Mucosa of gallbladder (tissue), 1 donor: ENCODE measurements around the gene TSC2. TPM values are rescaled to one million over a fixed set of nuclear protein-coding genes. Genes with fewer than 3 reads are reported as not detected.
"Not testable (repeated sequence)": the region's sequence is repeated elsewhere in the genome, so short reads cannot be mapped to it uniquely, and the experiment has no call there.

Experiments
- DNase-seq: peaks from one replicate; pipeline ENCODE4 v3.0.0-alpha.2; 2020; ENCODE audit warnings: low spot score
- total RNA-seq: library from RNA; stranded (reverse); gene quantifications from one replicate; pipeline ENCODE4 v1.2.1, GENCODE V29; 2021
- donor health status: DM: no; HTN: no; CAD: no.

Gene TSC2
- total RNA-seq, 1 donor from 2014 or later: 185 TPM

GRCh38 chr16:2086106-2086742, 38.4 kb downstream of the TSC2 start:
- no peak for DNase-seq

- DNase-seq: no peak
These were observed 39.3 kb downstream of the TSC2 start for GRCh38 chr16:2086812-2087747.

GRCh38 chr16:2087748-2088631, 40.2 kb downstream of the TSC2 start:
- DNase-seq: no peak

- DNase-seq: no peak
These were observed 41.1 kb downstream of the TSC2 start for GRCh38 chr16:2088759-2089358.

GRCh38 chr16:2089706-2090480, 42.1 kb downstream of the TSC2 start:
- DNase-seq: no peak

- no peak for DNase-seq
These were observed 42.6 kb downstream of the TSC2 start for GRCh38 chr16:2090481-2090776.

- peak; percentile 85 for DNase-seq
These were observed 43.2 kb downstream of the TSC2 start for GRCh38 chr16:2090777-2091546.

GRCh38 chr16:2091547-2092255, 43.9 kb downstream of the TSC2 start:
- DNase-seq: no peak

GRCh38 chr16:2092256-2092620, 44.5 kb downstream of the TSC2 start:
- peak; percentile 34 for DNase-seq

- no peak for DNase-seq
These were observed 45.1 kb downstream of the TSC2 start for GRCh38 chr16:2092866-2093265.

GRCh38 chr16:2093793-2094192, 46.0 kb downstream of the TSC2 start:
- no peak for DNase-seq

- DNase-seq: no peak
These were observed 47.6 kb downstream of the TSC2 start for GRCh38 chr16:2095315-2095853.

GRCh38 chr16:2095918-2096582, 48.3 kb downstream of the TSC2 start:
- DNase-seq: no peak

- no peak for DNase-seq
These were observed 49.2 kb downstream of the TSC2 start for GRCh38 chr16:2096853-2097595.

GRCh38 chr16:2097689-2098088, 49.9 kb downstream of the TSC2 start:
- DNase-seq: not testable (repeated sequence)

GRCh38 chr16:2101581-2101980, 53.8 kb downstream of the TSC2 start:
- not testable (repeated sequence) for DNase-seq

GRCh38 chr16:2102471-2102870, 54.7 kb downstream of the TSC2 start:
- no peak for DNase-seq

- not testable (repeated sequence) for DNase-seq
These were observed 56.7 kb downstream of the TSC2 start for GRCh38 chr16:2104464-2104863.
